ENCODE data around the gene PTDSS2. TPM values are rescaled to one million over a fixed set of nuclear protein-coding genes. Genes with fewer than 3 reads are reported as not detected.

Gene PTDSS2
- total RNA-seq, 1 donor from 2014 or later, result 52.4 TPM

GRCh38 chr11:499201-500076, 49.4 kb downstream of the PTDSS2 start:
- Mint-ChIP-seq H3K9me3 (peaks cover 9% of the 10 kb centered on the region), H3K4me1 (no peaks in the 10 kb centered on the region), H3K4me3 (no peak overlapping the region), H3K27ac (ENCODE audit: unreplicated experiment) (no peak overlapping the region), H3K27me3 (ENCODE audit: low read depth) (peaks cover 3% of the 10 kb centered on the region), H3K36me3 (ENCODE audit: low read depth) (peaks cover 27% of the 10 kb centered on the region)
- DNase-seq (ENCODE audit: low read depth, low spot score), result no peak
- TF ChIP-seq CTCF (conservative IDR thresholded peaks at IDR 0.05), result no peak

- H3K27me3 Mint-ChIP-seq (ENCODE audit: low read depth), result peaks cover 3% of the 10 kb centered on the region
- no peak for TF ChIP-seq CTCF (conservative IDR thresholded peaks at IDR 0.05)
- H3K4me1 Mint-ChIP-seq, result peaks cover 7% of the 10 kb centered on the region
- H3K4me3 Mint-ChIP-seq, result peak overlapping the region; percentile 34
- H3K36me3 Mint-ChIP-seq (ENCODE audit: low read depth), result peaks cover 19% of the 10 kb centered on the region
- no peak for DNase-seq (ENCODE audit: low read depth, low spot score)
- H3K27ac Mint-ChIP-seq (ENCODE audit: unreplicated experiment), result no peak overlapping the region
- H3K9me3 Mint-ChIP-seq, result peaks cover 9% of the 10 kb centered on the region
Observed at GRCh38 chr11:501001-501682, 51.1 kb downstream of the PTDSS2 start.

- Mint-ChIP-seq H3K27me3 (ENCODE audit: low read depth) (peaks cover 6% of the 10 kb centered on the region), H3K4me3 (peak overlapping the region; percentile 49), H3K9me3 (peaks cover 9% of the 10 kb centered on the region), H3K36me3 (ENCODE audit: low read depth) (peaks cover 16% of the 10 kb centered on the region), H3K4me1 (peaks cover 12% of the 10 kb centered on the region), H3K27ac (ENCODE audit: unreplicated experiment) (no peak overlapping the region)
- no peak for TF ChIP-seq CTCF (conservative IDR thresholded peaks at IDR 0.05)
- DNase-seq (ENCODE audit: low read depth, low spot score), result no peak
Observed at GRCh38 chr11:501683-502287, 51.7 kb downstream of the PTDSS2 start.

GRCh38 chr11:502288-503178, 52.5 kb downstream of the PTDSS2 start:
- Mint-ChIP-seq H3K36me3 (ENCODE audit: low read depth) (peaks cover 9% of the 10 kb centered on the region), H3K27me3 (ENCODE audit: low read depth) (peaks cover 3% of the 10 kb centered on the region), H3K27ac (ENCODE audit: unreplicated experiment) (no peak overlapping the region), H3K4me3 (peak overlapping the region; percentile 49), H3K9me3 (peaks cover 3% of the 10 kb centered on the region), H3K4me1 (peaks cover 12% of the 10 kb centered on the region)
- no peak for DNase-seq (ENCODE audit: low read depth, low spot score)
- no peak for TF ChIP-seq CTCF (conservative IDR thresholded peaks at IDR 0.05)

Measured in neural crest cell (in vitro differentiated cells).